K562 (cell line): ENCODE data around the gene ELOF1. TPM values are rescaled to one million over a fixed set of nuclear protein-coding genes. Genes with fewer than 3 reads are reported as not detected.
A peak's percentile ranks its signal among the peaks of the same experiment; 100 is the strongest.

ENCODE experiments used
- ARNT ChIP-seq, 2 experiments: fragments of 450-650 bp; IDR thresholded peaks; 2 replicates each; pipeline ENCODE4 v1.6.1; 2016; ENCODE audit warnings: mild to moderate bottlenecking in 1 of 2
- CBFA2T3 ChIP-seq: fragments of 450-650 bp; IDR thresholded peaks from 2 replicates; pipeline ENCODE4 v1.6.1; 2017
- CBX1 ChIP-seq: sonication (generic); IDR thresholded peaks from 2 replicates; pipeline ENCODE4 v1.6.1; 2016; ENCODE audit warnings: antibody characterized with exemption, low read depth, mild to moderate bottlenecking
- ELF1 ChIP-seq: fragments of 200-800 bp; sonication (Bioruptor generic); IDR thresholded peaks from 2 replicates; pipeline ENCODE4 v1.6.1; 2016; ENCODE audit warnings: missing genetic modification characterization, missing compliant biosample characterization
- ETV1 ChIP-seq: fragments of 450-650 bp; conservative IDR thresholded peaks from 2 replicates; pipeline ENCODE4 v1.6.1; 2016; ENCODE audit warnings: missing genetic modification characterization, control low read depth, low read depth, missing compliant biosample characterization
- FOXM1 ChIP-seq, 2 experiments: fragments of 450-650 bp in 1 of 2; sonication (generic) in 1 of 2; formaldehyde crosslinking in 1 of 2; IDR thresholded peaks; 2 replicates each; pipeline versions ENCODE4 v1.6.1 to v1.9.0; 2017 to 2022; ENCODE audit warnings: low read depth in 2 of 2, mild to moderate bottlenecking in 2 of 2, missing genetic modification reagents in 1 of 2, moderate library complexity in 1 of 2
- HNRNPH1 ChIP-seq: fragments of 200-400 bp; formaldehyde crosslinking; optimal IDR thresholded peaks from 2 replicates; pipeline ENCODE3; 2017; ENCODE audit warnings: low read depth, mild to moderate bottlenecking, low read length, moderate library complexity
- HNRNPL ChIP-seq: fragments of 200-400 bp; formaldehyde crosslinking; IDR thresholded peaks from 2 replicates; pipeline ENCODE4 v1.6.1; 2017; ENCODE audit warnings: low read depth, mild to moderate bottlenecking, low read length
- PURB ChIP-seq: sonication (generic); formaldehyde crosslinking; IDR thresholded peaks from 2 replicates; pipeline ENCODE4 v1.9.0; 2021; ENCODE audit warnings: low read depth, mild to moderate bottlenecking, missing genetic modification reagents
- RFX1 ChIP-seq: fragments of 450-650 bp; IDR thresholded peaks from 2 replicates; pipeline ENCODE4 v1.6.1; 2016; ENCODE audit warnings: mild to moderate bottlenecking, moderate library complexity
- SMARCB1 ChIP-seq: IDR thresholded peaks from 2 replicates; pipeline ENCODE4 v1.6.1; 2011; ENCODE audit warnings: improper control_type of control experiment, low read depth; ENCODE audit not compliant: insufficient read length
- SNRNP70 ChIP-seq: fragments of 200-400 bp; formaldehyde crosslinking; optimal IDR thresholded peaks from 2 replicates; pipeline ENCODE3; 2017; ENCODE audit warnings: low read depth, low read length
- ZFPM2 ChIP-seq: fragments of 250-450 bp; sonication (Bioruptor Pico); IDR thresholded peaks from 2 replicates; pipeline ENCODE4 v1.5.1; 2022; ENCODE audit warnings: mild to moderate bottlenecking
- ZNF12 ChIP-seq: sonication (generic); formaldehyde crosslinking; IDR thresholded peaks from 2 replicates; pipeline ENCODE4 v1.4.0; 2020; ENCODE audit warnings: mild to moderate bottlenecking, missing genetic modification reagents
- ZNF79 ChIP-seq: fragments of 250-450 bp; sonication (Bioruptor Pico); IDR thresholded peaks from 2 replicates; pipeline ENCODE4 v1.4.0; 2020; ENCODE audit warnings: low read depth, mild to moderate bottlenecking, moderate library complexity
- ZSCAN32 ChIP-seq: fragments of 450-650 bp; formaldehyde crosslinking; IDR thresholded peaks from 2 replicates; pipeline ENCODE4 v1.4.0; 2020; ENCODE audit warnings: mild to moderate bottlenecking, moderate library complexity
- polyA plus RNA-seq, 8 experiments: library from polyadenylated mRNA; depleted of rRNA in 4 of 8; stranded (reverse) in 5 of 8; unstranded in 3 of 8; fragments of >200 nt; fragmentation: Nextera tagmentation in 2 of 8; fragmentation: Illumina TruSeq in 1 of 8; extraction: Ambion mirVana in 2 of 8; extraction: Trizol in 1 of 8; gene quantifications; 2 replicates each; pipeline versions ENCODE4 v1.2.1 to v1.2.3, GENCODE V29; 2011 to 2014; ENCODE audit warnings: inconsistent platforms in 1 of 8, missing spikeins in 1 of 8
- total RNA-seq, 7 experiments: library from RNA; depleted of rRNA in 6 of 7; stranded (reverse); fragments of >200 nt in 6 of 7; fragmentation: Illumina TruSeq in 2 of 7; extraction: Trizol in 2 of 7; gene quantifications; 2 replicates each; pipeline versions ENCODE4 v1.2.1 to v1.2.3, GENCODE V29; 2011 to 2021; ENCODE audit warnings: low replicate concordance in 1 of 7
- TF ChIP-seq, protein P1 (sequence below): fragments of 250-450 bp; sonication (Bioruptor Pico); IDR thresholded peaks from 2 replicates; pipeline ENCODE4 v1.5.0; 2020; ENCODE audit warnings: mild to moderate bottlenecking
- TF ChIP-seq, protein P2 (sequence below): fragments of 250-450 bp; sonication (Bioruptor Pico); IDR thresholded peaks from 2 replicates; pipeline ENCODE4 v1.9.0; 2021; ENCODE audit warnings: mild to moderate bottlenecking
- TF ChIP-seq, protein P3 (sequence below): fragments of 200-800 bp; sonication (Bioruptor generic); IDR thresholded peaks from 2 replicates; pipeline ENCODE4 v1.6.1; 2017; ENCODE audit warnings: missing genetic modification characterization, missing compliant biosample characterization
- TF ChIP-seq, protein P4 (sequence below): fragments of 450-650 bp; conservative IDR thresholded peaks from 2 replicates; pipeline ENCODE4 v1.6.1; 2016; ENCODE audit warnings: missing genetic modification characterization, low read depth, mild to moderate bottlenecking, control low read depth, missing compliant biosample characterization
- TF ChIP-seq, protein P5 (sequence below): fragments of 250-450 bp; sonication (Bioruptor Pico); IDR thresholded peaks from 2 replicates; pipeline ENCODE4 v1.5.1; 2021; ENCODE audit warnings: mild to moderate bottlenecking

ELOF1 gene
- total and polyA plus RNA-seq, 9 of the 15 experiments (the other 6 are each of a cell fraction or from before 2014, with no cell fraction given): 16.7 to 147 (median 74.2) TPM

DNA sequence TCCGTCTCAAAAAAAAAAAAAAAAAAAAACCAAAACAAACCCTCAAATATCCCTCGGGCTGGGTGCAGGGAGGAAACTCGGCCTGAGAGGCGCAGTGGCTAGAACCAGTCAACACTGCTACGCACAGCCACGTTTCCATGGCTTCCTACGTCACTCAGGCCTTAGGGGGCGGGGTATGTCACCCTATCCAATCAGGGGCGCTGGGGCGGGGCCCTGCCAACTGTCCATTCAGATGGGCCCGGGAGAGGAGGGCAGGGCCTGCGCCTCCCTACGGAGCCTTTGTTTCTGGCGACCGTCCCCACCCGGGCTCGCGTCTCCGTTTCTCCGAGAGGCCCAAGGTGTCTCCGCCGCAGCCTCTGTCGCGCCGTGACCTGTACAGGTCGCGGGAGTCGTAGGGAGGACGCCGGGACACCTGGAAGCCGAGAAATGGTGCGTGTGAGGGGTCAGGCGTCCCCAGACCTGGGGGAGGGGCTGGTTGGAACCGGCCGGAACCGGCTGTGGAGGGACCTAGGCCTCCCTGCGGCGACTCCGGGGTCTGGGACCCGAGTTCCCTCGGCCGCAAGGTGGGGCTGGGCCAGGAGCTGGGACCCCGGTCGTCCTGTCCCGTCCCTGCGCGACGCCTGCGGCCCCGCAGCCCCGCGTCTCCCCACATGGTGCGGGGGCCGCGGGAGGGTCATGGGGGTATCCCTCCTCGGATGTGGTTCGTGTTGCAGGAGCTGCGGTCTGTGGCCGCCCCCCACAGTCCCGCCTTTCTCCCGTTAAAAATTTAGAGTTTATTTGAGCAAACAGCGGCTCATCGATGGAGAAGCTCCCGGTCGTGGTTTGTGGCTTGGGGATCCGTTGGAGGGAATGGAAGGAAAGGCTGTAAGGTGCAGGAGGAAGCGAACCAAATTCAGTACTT, 38.4 kb upstream of the ELOF1 start, which contains the start of gene ZNF627 (continued):
- TF ChIP-seq, protein P1, sequence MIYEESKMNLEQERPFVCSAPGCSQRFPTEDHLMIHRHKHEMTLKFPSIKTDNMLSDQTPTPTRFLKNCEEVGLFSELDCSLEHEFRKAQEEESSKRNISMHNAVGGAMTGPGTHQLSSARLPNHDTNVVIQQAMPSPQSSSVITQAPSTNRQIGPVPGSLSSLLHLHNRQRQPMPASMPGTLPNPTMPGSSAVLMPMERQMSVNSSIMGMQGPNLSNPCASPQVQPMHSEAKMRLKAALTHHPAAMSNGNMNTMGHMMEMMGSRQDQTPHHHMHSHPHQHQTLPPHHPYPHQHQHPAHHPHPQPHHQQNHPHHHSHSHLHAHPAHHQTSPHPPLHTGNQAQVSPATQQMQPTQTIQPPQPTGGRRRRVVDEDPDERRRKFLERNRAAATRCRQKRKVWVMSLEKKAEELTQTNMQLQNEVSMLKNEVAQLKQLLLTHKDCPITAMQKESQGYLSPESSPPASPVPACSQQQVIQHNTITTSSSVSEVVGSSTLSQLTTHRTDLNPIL (CRISPR knock-in tag): no peak
- TF ChIP-seq, protein P2, sequence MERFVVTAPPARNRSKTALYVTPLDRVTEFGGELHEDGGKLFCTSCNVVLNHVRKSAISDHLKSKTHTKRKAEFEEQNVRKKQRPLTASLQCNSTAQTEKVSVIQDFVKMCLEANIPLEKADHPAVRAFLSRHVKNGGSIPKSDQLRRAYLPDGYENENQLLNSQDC (CRISPR knock-in tag): no peak
- TF ChIP-seq, protein P3, sequence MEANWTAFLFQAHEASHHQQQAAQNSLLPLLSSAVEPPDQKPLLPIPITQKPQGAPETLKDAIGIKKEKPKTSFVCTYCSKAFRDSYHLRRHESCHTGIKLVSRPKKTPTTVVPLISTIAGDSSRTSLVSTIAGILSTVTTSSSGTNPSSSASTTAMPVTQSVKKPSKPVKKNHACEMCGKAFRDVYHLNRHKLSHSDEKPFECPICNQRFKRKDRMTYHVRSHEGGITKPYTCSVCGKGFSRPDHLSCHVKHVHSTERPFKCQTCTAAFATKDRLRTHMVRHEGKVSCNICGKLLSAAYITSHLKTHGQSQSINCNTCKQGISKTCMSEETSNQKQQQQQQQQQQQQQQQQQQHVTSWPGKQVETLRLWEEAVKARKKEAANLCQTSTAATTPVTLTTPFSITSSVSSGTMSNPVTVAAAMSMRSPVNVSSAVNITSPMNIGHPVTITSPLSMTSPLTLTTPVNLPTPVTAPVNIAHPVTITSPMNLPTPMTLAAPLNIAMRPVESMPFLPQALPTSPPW (CRISPR knock-in tag): peak; percentile 68
- TF ChIP-seq, protein P4, sequence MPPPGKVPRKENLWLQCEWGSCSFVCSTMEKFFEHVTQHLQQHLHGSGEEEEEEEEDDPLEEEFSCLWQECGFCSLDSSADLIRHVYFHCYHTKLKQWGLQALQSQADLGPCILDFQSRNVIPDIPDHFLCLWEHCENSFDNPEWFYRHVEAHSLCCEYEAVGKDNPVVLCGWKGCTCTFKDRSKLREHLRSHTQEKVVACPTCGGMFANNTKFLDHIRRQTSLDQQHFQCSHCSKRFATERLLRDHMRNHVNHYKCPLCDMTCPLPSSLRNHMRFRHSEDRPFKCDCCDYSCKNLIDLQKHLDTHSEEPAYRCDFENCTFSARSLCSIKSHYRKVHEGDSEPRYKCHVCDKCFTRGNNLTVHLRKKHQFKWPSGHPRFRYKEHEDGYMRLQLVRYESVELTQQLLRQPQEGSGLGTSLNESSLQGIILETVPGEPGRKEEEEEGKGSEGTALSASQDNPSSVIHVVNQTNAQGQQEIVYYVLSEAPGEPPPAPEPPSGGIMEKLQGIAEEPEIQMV (tag): no peak
- TF ChIP-seq HNRNPH1 (no peak), ARNT (IDR thresholded peaks at IDR 0.05) (0 out of 4 replicates have a peak, but pooled peaks of 1 of the 2 experiments have one; percentile 12), CBX1 (peak; percentile 45; the same call in 1 of the 2 replicates), ZNF12 (CRISPR knock-in tag) (peak; percentile 73), CBFA2T3 (0 out of 2 replicates have a peak, but pooled peaks have one; percentile 12), FOXM1 (IDR thresholded peaks at IDR 0.05; ENCODE audit: low read depth) (no peak), FOXM1 (CRISPR knock-in tag; IDR thresholded peaks at IDR 0.05; ENCODE audit: low read depth) (peak; percentile 86; the same call in 1 of the 2 replicates), RFX1 (peak; percentile 93), ZNF79 (no peak), ZFPM2 (no peak), ELF1 (tag) (no peak), SMARCB1 (no peak), HNRNPL (no peak), SNRNP70 (no peak), ZSCAN32 (CRISPR knock-in tag) (no peak), PURB (CRISPR knock-in tag) (no peak), ETV1 (tag) (no peak; the same call in 1 of the 2 replicates)
- TF ChIP-seq, protein P5, sequence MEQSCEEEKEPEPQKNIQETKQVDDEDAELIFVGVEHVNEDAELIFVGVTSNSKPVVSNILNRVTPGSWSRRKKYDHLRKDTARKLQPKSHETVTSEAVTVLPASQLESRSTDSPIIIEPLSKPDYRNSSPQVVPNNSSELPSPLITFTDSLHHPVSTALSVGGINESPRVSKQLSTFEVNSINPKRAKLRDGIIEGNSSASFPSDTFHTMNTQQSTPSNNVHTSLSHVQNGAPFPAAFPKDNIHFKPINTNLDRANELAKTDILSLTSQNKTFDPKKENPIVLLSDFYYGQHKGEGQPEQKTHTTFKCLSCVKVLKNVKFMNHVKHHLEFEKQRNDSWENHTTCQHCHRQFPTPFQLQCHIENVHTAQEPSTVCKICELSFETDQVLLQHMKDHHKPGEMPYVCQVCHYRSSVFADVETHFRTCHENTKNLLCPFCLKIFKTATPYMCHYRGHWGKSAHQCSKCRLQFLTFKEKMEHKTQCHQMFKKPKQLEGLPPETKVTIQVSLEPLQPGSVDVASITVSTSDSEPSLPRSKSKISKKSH (CRISPR knock-in tag): no peak
